ENCODE measurements around the gene TUBB2B.

The TUBB2B gene

DNA sequence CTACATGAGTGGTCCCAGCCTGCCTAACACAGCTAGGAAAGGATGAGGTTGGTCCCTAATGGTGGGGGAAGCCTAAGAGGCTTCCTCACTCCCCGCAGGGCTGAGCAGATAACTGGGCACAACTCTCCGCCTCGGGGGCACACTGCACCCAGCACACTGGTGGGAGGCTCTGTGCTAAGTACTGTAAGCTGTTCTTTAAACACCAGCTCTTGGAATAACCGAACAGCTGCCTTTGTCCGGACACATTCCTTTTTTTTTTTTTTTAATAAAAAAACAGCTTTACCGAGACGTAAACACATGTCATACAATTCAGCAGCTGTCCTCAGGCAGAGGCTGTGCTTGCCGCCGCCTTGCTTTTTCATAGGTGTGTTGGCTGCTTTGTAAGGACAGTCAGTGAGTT, 38.2 kb upstream of the TUBB2B start:
- in situ Hi-C loops (cut with HindIII; ENCODE audit: low sequenced_read_pairs), result no loop called here
- no peak for DNase-seq (ENCODE audit: low read depth, low spot score)
- no peak overlapping the region for H3K4me3 ChIP-seq (ENCODE audit: low read depth, low read length)
- TF ChIP-seq, protein P1, sequence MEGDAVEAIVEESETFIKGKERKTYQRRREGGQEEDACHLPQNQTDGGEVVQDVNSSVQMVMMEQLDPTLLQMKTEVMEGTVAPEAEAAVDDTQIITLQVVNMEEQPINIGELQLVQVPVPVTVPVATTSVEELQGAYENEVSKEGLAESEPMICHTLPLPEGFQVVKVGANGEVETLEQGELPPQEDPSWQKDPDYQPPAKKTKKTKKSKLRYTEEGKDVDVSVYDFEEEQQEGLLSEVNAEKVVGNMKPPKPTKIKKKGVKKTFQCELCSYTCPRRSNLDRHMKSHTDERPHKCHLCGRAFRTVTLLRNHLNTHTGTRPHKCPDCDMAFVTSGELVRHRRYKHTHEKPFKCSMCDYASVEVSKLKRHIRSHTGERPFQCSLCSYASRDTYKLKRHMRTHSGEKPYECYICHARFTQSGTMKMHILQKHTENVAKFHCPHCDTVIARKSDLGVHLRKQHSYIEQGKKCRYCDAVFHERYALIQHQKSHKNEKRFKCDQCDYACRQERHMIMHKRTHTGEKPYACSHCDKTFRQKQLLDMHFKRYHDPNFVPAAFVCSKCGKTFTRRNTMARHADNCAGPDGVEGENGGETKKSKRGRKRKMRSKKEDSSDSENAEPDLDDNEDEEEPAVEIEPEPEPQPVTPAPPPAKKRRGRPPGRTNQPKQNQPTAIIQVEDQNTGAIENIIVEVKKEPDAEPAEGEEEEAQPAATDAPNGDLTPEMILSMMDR (IDR thresholded peaks at IDR 0.05; ENCODE audit: low read depth, low read length), result no peak

DNA sequence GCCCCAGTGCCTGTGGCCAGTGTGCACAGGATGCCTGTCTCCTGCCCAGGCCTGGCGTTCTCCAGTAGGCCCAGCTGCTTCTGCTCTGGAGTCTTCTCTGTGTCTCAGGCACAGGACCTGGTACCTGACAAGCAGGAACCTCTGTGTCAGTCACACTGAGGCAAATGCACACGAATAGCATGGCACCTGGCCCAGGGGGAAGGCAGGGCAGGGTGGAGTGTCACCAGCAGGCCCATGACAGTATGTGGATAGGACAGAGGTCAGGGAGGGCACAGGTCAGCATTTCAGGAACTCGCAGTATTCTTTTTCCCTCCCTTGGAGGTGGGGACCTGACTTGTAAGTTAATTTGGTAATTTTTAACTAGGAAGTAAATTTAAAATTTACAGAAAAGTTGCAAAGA, 36.9 kb upstream of the TUBB2B start:
- in situ Hi-C loops (cut with HindIII; ENCODE audit: low sequenced_read_pairs), result no loop called here
- TF ChIP-seq, protein P1 (IDR thresholded peaks at IDR 0.05; ENCODE audit: low read depth, low read length), result no peak
- DNase-seq (ENCODE audit: low read depth, low spot score), result no peak
- H3K4me3 ChIP-seq (ENCODE audit: low read depth, low read length), result no peak overlapping the region

DNA sequence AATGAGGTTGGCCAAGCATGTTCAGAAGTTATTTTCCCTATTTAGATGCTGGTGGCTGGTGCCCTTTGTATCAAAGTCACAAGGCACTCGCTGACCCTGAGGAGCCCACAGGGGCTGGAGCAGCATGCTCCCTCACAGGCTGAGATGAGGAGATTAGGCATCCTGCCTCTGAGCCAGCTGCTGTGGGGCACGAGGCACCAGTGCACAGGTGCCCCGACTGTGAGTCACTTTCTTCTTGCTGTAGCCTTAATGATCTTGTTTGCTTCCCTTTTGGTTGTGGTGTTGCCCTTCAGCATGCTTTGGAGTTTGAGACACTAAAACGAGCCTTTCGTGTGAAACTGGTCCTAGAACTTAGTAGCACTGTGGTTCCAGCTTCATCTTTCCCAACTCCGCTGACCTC, 35.6 kb upstream of the TUBB2B start:
- DNase-seq (ENCODE audit: low read depth, low spot score), result no peak
- in situ Hi-C loops (cut with HindIII; ENCODE audit: low sequenced_read_pairs), result no loop called here
- no peak overlapping the region for H3K4me3 ChIP-seq (ENCODE audit: low read depth, low read length)
- TF ChIP-seq, protein P1 (IDR thresholded peaks at IDR 0.05; ENCODE audit: low read depth, low read length), result no peak

- H3K4me3 ChIP-seq (ENCODE audit: low read depth, low read length), result no peak overlapping the region
- DNase-seq (ENCODE audit: low read depth, low spot score), result no peak
- in situ Hi-C loops (cut with HindIII; ENCODE audit: low sequenced_read_pairs), result no loop called here
- TF ChIP-seq, protein P1 (IDR thresholded peaks at IDR 0.05; ENCODE audit: low read depth, low read length), result no peak
Observed at GRCh38 chr6:3261921-3262320, 34.5 kb upstream of the TUBB2B start.

DNA sequence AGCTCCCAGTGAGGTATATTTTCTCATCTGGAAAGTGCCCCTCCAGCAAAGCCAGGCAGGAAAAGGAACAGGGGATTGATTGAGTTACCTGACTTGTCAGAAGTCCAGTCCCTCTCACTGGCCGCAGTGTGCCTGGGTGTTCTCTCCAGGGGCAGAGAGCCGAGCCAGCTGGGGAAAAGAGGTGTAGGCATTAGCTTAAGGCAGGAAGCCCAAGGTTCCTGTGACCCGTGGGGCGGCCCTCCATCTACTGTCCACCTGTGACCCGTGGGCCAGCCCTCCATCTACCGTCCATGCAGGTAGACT, 34.0 kb upstream of the TUBB2B start:
- TF ChIP-seq, protein P1 (IDR thresholded peaks at IDR 0.05; ENCODE audit: low read depth, low read length), result no peak
- H3K4me3 ChIP-seq (ENCODE audit: low read depth, low read length), result no peak overlapping the region
- in situ Hi-C loops (cut with HindIII; ENCODE audit: low sequenced_read_pairs), result no loop called here
- DNase-seq (ENCODE audit: low read depth, low spot score), result no peak

DNA sequence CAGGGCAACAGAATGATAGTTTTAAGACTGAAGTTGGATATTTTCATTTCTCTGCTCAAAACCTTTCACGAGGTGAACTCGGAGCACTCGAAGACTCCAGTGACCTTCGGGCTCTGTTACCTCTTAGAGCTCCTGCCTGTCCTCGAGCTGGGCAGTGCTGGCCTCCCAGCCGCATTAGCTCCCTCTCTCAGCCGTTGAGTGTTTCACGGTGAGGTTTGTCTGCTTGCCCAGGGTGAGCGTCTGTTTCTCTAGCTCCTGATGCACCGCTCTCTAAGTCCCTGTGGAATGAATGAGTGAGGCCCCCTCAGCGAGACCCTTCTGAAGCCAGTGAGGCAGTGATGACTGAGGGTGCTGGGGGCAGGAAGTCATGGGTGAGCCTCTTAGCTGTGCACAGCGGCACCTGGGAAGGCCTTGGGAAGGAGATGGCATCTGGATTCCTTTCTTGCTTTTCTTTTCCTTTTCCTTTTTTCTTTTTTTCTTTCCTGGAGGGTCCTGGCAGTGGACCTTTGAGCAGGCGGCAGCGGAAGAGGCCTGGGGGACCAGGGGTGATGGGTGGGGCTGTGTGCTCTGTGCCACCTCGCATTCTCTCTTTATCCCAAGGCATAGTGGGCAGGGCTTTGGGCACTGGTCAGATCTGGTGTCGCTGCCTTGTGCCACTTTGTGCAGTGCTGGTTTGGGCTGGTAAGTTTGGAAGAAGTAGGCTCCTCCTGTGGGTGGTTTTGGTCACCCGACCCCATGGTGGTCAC, 33.5 kb upstream of the TUBB2B start:
- no peak overlapping the region for H3K4me3 ChIP-seq (ENCODE audit: low read depth, low read length)
- in situ Hi-C loops (cut with HindIII; ENCODE audit: low sequenced_read_pairs), result no loop called here
- TF ChIP-seq, protein P1 (IDR thresholded peaks at IDR 0.05; ENCODE audit: low read depth, low read length), result no peak
- no peak for DNase-seq (ENCODE audit: low read depth, low spot score)
